Colon (tissue), 2 donors: ENCODE results near the gene CDC42BPA.
"Not testable (repeated sequence)": the region's sequence is repeated elsewhere in the genome, so short reads cannot be mapped to it uniquely, and the experiment has no call there.

ENCODE experiments used
- FAIRE-seq: peaks from 2 replicates; lab custom pipeline; 2012; peaks lifted over from hg19 to GRCh38; lab: Jason Lieb, UNC
- donor health status: control.
- donor health status: control.

CDC42BPA gene

GRCh38 chr1:227125929-227126545 is 192.3 kb downstream of the CDC42BPA start:
- FAIRE-seq = no peak

GRCh38 chr1:227124473-227124872 is 193.8 kb downstream of the CDC42BPA start:
- FAIRE-seq = no peak

DNA sequence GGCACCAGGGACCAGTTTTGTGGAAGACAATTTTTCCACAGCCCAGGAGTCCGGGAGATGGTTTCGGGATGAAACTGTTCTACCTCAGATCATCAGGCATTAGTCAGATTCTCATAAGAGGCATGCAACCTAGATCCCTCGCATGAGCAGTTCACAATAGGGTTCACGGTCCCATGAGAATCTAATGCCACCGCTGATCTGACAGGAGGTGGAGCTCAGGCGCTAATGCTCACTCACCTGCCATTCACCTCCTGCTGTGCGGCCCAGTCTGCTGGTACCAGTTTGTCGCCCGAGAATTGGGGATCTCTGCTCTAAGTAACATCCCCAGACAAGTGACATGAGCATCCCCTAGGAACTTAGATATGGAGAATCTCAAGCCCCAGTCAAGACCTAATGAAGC is 197.5 kb downstream of the CDC42BPA start:
- FAIRE-seq = no peak

DNA sequence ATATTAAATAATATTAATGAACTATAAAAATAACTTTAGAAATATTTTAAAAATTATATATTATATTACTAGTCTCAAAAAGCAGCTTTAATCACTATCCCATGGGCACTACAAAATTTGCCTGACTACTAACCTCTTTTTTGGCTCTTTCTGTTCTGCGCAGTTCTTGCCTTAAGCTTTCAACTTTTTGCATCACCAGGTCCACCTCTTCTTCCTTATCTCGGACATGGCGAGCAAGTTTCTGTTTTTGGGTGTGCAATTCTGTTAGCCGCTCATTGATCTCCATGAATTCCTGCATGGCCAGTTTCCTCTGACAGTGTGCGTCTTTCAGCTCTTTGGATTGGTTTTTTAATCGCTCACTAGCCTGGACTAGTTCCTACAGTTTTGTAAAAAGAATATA is 205.8 kb downstream of the CDC42BPA start:
- no peak for FAIRE-seq

GRCh38 chr1:227111782-227112181 is 206.5 kb downstream of the CDC42BPA start:
- FAIRE-seq = no peak

DNA sequence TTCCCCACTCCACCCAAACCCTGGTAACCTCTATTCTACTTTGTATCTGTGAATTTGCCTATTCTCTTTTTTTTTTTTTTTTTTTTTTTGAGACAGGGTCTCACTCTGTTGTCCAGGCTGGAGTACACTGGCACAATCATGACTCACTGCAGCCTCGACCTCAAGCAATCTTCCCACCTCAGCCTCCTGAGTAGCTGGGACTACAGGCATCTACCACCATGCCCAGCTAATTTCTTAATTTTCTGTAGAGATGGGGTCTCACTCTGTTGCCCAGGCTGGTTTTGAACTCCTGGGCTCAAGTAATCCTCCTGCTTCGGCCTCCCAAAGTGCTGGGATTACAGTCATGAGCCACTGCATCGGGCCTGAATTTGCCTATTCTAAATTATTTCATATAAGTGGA is 213.0 kb downstream of the CDC42BPA start:
- not testable (repeated sequence) for FAIRE-seq

- no peak for FAIRE-seq
Observed at GRCh38 chr1:227102056-227102455, 216.2 kb downstream of the CDC42BPA start.

- no peak for FAIRE-seq
Observed at GRCh38 chr1:227094249-227094966, 223.9 kb downstream of the CDC42BPA start.

GRCh38 chr1:227093309-227093708 is 225.0 kb downstream of the CDC42BPA start:
- FAIRE-seq = no peak

DNA sequence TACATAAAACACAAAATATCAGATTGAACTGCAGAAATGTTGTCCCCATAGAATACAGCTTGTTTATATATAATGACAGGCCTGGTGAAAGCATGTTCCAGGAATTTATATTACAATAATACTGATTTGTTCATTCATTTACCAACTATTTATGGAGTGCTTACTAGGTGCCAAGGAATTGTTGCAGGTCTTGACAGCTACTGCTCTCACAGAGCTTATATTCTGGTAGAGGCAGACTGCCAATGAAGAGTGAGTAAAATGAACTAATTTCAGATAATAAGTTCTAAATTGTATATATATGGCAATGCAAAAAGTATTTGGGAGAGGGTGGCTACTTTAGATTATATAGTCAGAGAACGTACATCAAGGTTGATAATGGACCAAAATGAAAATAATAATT is 226.2 kb downstream of the CDC42BPA start:
- no peak for FAIRE-seq

DNA sequence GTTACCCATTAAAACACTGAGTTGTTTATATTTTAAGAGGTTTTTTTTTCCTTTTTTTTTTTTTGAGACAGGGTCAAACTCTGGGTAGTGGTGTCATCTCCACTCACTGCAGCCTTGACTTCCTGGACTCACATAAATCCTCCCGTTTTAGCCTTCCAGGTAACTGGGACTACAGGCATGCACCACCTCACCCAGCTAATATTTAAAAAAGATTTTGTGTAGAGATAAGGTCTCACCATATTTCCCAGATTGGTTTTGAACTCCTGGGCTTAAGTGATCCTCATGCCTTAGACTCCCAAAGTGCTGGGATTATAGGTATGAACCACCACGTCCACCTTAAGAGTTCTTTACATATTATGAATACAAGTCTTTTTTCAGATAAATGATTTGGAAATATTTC is 231.7 kb downstream of the CDC42BPA start:
- no peak for FAIRE-seq

DNA sequence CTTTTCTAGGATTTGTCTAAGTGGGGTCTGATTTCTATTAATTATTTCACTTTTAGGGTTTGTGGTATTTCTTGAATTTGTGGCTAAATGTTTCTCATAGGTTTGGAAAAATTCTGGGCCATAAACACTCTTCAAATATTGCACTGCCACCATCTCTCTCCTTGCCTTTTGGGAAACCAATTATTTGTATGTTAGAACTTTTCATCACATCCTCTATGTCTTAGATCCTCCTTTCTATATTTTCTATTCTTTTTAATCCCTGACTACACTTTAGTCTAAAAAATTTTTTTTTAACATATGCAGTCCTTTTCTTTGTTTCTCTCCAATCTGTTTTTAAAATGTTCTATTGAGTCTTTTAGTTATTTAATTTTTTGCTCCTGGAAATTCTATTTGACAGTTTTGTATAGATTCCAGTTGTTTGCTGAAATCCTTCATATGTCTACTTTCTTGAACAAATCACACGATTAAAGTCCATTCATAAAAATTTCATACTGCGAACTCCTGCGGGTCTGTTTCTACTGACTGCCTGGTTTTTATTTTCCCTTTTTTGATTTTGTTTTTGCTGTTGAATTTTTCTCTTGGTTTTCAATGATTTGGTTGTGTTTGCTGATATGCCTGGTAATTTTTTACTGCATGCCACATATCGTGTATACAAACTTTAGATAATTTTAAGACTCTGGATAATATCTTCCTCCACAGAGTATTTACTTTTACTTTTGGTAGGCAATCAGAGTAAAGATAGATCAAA is 235.1 kb downstream of the CDC42BPA start:
- no peak for FAIRE-seq

DNA sequence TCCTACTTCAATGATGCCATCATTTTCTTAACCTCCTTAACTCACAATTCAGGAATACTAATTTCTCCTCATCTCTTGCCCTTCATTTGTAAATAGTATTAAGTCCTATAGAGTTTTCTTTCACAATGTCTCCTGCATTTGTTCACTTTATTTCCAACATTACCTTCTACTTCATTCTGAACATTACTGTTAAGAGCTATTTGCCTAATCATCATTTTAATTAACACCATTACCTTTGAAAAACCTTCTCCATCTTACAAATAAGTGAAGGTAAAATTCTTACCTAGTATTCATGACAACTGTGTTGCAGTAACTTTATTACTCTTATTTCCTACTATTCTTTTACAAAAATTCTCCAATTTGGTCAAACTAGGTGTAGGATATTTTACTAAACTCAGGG is 240.5 kb downstream of the CDC42BPA start:
- no peak for FAIRE-seq

DNA sequence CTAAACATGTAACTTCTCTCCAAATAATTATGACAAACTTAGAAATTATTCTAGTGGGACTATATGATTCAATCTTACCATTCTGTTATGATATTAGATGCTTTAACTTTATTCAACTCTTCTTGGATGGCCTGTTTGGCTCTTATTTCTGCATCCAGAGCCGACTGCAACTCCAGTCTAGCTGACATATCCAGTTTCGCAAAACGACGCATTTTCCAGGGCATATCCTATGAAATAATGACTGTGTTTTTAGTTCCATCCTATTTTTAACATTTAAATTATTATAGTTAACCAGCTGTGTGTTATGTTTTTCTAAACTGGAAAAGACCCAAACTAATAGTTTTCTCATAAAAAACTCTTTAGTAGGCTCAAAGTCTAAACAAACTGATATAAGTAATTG is 244.5 kb downstream of the CDC42BPA start:
- FAIRE-seq = no peak

DNA sequence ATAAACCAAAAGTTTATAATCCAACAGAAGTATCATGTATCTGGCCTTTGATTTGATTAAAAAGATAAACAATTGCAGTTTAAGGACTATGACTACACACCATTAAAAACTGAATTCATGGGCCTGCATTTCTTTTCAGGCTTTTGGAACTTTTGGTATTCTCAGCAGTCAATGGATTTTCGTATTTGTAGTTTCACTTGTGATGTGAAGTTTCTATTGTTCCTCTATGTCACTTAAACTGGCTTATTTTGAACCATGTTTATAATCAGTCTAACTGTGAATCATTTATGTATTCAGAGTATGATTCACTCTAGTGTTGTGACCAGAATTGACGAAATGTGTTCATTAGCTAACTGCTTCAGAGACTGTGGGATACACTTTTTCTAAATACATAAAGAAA is 245.3 kb downstream of the CDC42BPA start:
- FAIRE-seq = no peak

DNA sequence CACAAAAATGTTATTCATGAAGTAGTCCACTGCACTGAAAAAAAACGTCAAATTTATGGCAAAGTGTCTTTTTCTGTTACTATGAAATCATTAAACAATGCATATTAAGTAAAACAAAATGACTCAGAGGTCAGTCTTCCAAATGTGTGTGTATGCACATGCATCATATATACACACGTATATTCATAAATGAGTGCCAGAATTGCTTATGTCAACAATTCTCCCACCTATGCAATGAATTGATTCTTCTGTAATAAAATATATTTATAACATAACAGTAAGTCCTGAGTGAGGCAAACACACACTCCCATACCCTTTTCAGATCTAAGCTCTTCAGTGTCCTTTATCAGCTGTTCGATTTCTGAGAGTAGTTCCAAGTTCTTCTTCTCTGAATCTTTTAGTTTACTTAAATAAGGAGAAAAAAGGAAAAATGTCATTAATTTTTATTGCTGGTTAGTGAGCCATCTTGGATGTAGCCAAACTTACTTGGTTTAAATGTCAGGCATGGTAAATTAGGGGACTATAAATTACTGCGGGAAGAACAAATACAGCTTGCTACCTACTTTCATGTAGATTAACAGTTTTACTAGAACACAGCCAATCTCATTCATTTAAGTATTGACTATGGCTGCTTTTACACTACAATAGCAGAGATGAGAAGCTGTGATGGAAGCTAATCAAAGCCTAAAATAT is 246.3 kb downstream of the CDC42BPA start:
- FAIRE-seq = no peak

GRCh38 chr1:227070638-227071285 is 247.5 kb downstream of the CDC42BPA start:
- FAIRE-seq = no peak

DNA sequence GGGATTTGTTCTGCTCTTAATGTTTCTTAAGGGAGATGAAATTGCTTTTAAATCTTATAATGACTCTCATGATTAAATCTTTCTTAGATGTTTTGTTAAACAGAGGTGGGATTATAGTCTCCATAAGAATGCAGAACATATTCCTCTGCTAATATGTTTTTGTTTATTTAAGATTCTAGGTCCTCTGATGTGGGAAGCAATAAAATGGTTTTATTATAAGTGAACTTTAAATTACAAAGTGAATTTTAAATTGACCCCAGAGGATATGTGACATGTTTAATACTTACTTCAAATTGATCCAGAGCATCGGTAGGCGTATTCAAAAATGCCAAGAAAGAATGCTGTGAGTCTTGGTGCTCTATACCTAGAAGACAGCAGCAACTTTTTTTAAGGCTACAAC is 248.8 kb downstream of the CDC42BPA start:
- no peak for FAIRE-seq

DNA sequence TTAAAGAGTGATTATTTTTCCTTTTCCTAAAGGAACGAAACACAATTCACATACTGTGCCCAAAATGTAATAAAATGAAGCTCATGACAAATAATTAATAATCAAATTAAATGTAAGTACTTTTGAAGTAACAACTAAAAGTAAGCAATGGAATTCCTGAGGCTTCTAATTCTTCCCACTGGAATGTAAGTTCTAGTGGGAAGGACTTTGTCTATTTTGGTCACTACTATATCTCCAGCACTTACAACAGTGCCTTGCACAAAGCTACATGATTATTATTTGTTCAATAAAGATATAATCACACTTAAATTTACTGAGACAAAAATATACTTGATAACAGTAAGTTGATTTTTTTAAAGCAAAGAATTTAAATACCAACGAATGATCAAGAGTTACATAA is 249.4 kb downstream of the CDC42BPA start:
- FAIRE-seq = peak; percentile 33

- no peak for FAIRE-seq
Observed at GRCh38 chr1:227066999-227067398, 251.3 kb downstream of the CDC42BPA start.

GRCh38 chr1:227065311-227065710 is 253.0 kb downstream of the CDC42BPA start:
- no peak for FAIRE-seq

- FAIRE-seq = no peak
Observed at GRCh38 chr1:227062306-227062705, 256.0 kb downstream of the CDC42BPA start.
